ENCODE results near the gene MICAL3. TPM values are rescaled to one million over a fixed set of nuclear protein-coding genes. Genes with fewer than 3 reads are reported as not detected.

The MICAL3 gene
- polyA plus RNA-seq, 1 donor from 2014 or later, result 28.1 TPM

- H3K79me2 ChIP-seq (replicated peaks; ENCODE audit: insufficient read depth, low read length), result no peaks in the 10 kb centered on the region
- H4K20me1 ChIP-seq (ENCODE audit: insufficient read depth), result no peaks in the 10 kb centered on the region
- H3K27me3 ChIP-seq (ENCODE audit: insufficient read depth, low read depth, low read length), result no peaks in the 10 kb centered on the region
- no peak overlapping the region for H2AFZ ChIP-seq (ENCODE audit: low read depth, low read length)
- TF ChIP-seq RAD21 (conservative IDR thresholded peaks at IDR 0.05), result no peak
- TF ChIP-seq TAF1 (IDR thresholded peaks at IDR 0.05; ENCODE audit: low read depth), result no peak
- TF ChIP-seq EP300 (conservative IDR thresholded peaks at IDR 0.05; ENCODE audit: poor library complexity, severe bottlenecking), result no peak
- TF ChIP-seq MXI1 (conservative IDR thresholded peaks at IDR 0.05; ENCODE audit: poor library complexity, severe bottlenecking), result no peak
- no peaks in the 10 kb centered on the region for H3K9me2 ChIP-seq (ENCODE audit: insufficient read depth, low read length)
- H3K9me3 ChIP-seq (ENCODE audit: low read length), result no peaks in the 10 kb centered on the region
- no peak overlapping the region for H3K27ac ChIP-seq (ENCODE audit: low read length)
- no peak overlapping the region for H3K4me3 ChIP-seq (ENCODE audit: low read length)
- H3K4me2 ChIP-seq (ENCODE audit: low read length), result no peak overlapping the region
- no peaks in the 10 kb centered on the region for H3K36me3 ChIP-seq (ENCODE audit: insufficient read depth, low read length)
- no peak overlapping the region for H3K9ac ChIP-seq (ENCODE audit: low read length)
- no peaks in the 10 kb centered on the region for H3F3A ChIP-seq (ENCODE audit: insufficient read depth, low read length, poor library complexity, severe bottlenecking)
Measured at GRCh38 chr22:17744430-17744829, 279.9 kb downstream of the MICAL3 start.

GRCh38 chr22:17743661-17744411 lies 280.5 kb downstream of the MICAL3 start:
- Histone ChIP-seq H3F3A (ENCODE audit: insufficient read depth, low read length, poor library complexity, severe bottlenecking) (no peaks in the 10 kb centered on the region), H3K9ac (ENCODE audit: low read length) (no peak overlapping the region), H3K27me3 (ENCODE audit: insufficient read depth, low read depth, low read length) (no peaks in the 10 kb centered on the region), H3K9me3 (ENCODE audit: low read length) (no peaks in the 10 kb centered on the region), H3K9me2 (ENCODE audit: insufficient read depth, low read length) (no peaks in the 10 kb centered on the region), H3K36me3 (ENCODE audit: insufficient read depth, low read length) (no peaks in the 10 kb centered on the region), H3K79me2 (replicated peaks; ENCODE audit: insufficient read depth, low read length) (no peaks in the 10 kb centered on the region), H3K4me3 (ENCODE audit: low read length) (no peak overlapping the region), H3K27ac (ENCODE audit: low read length) (no peak overlapping the region), H4K20me1 (ENCODE audit: insufficient read depth) (no peaks in the 10 kb centered on the region), H3K4me2 (ENCODE audit: low read length) (no peak overlapping the region), H2AFZ (ENCODE audit: low read depth, low read length) (no peak overlapping the region)
- TF ChIP-seq SMC3 (conservative IDR thresholded peaks at IDR 0.05; ENCODE audit: poor library complexity), result no peak
- TF ChIP-seq EZH2 (IDR thresholded peaks at IDR 0.05; ENCODE audit: borderline replicate concordance, insufficient read depth, low read length, poor library complexity, severe bottlenecking), result no peak
- TF ChIP-seq REST (IDR thresholded peaks at IDR 0.05; ENCODE audit: borderline replicate concordance), result no peak
- no peak for TF ChIP-seq CTCF (IDR thresholded peaks at IDR 0.05; ENCODE audit: poor library complexity, severe bottlenecking)
- TF ChIP-seq EP300 (conservative IDR thresholded peaks at IDR 0.05; ENCODE audit: poor library complexity, severe bottlenecking), result no peak
- no peak for TF ChIP-seq MXI1 (conservative IDR thresholded peaks at IDR 0.05; ENCODE audit: poor library complexity, severe bottlenecking)
- no peak for TF ChIP-seq RAD21 (conservative IDR thresholded peaks at IDR 0.05)
- no peak for TF ChIP-seq TAF1 (IDR thresholded peaks at IDR 0.05; ENCODE audit: low read depth)
- no peak for TF ChIP-seq POLR2AphosphoS5 (IDR thresholded peaks at IDR 0.05)

All from neural cell (in vitro differentiated cells).